Neural progenitor cell (in vitro differentiated cells): ENCODE measurements around the gene DONSON.

Source experiments
- CTCF ChIP-seq: fragments of 200-600 bp; sonication (generic); IDR thresholded peaks from 2 replicates; pipeline ENCODE4 v1.5.1; 2017; ENCODE audit warnings: antibody characterized with exemption, mild to moderate bottlenecking
- EZH2 ChIP-seq: fragments of 200-600 bp; sonication (generic); IDR thresholded peaks from 2 replicates; pipeline ENCODE4 v1.6.1; 2017; ENCODE audit warnings: antibody characterized with exemption, mild to moderate bottlenecking, moderate library complexity
- EZH2phosphoT487 ChIP-seq: fragments of 200-600 bp; sonication (generic); IDR thresholded peaks from 2 replicates; pipeline ENCODE4 v1.6.1; 2017; ENCODE audit warnings: antibody characterized with exemption

GRCh38 chr21:33619726-33620125 is 31.2 kb upstream of the DONSON start:
- TF ChIP-seq CTCF (no peak), EZH2phosphoT487 (no peak), EZH2 (no peak)
